ENCODE results near the gene PLEKHF1. TPM values are rescaled to one million over a fixed set of nuclear protein-coding genes. Genes with fewer than 3 reads are reported as not detected.
"Not testable (repeated sequence)": the region's sequence is repeated elsewhere in the genome, so short reads cannot be mapped to it uniquely, and the experiment has no call there.

Gene PLEKHF1
- total RNA-seq, 4 donors from 2014 or later, result 69.1 to 164 (median 135) TPM

- TF ChIP-seq POLR2A (IDR thresholded peaks at IDR 0.05), result no peak
- no peak for TF ChIP-seq CTCF (IDR thresholded peaks at IDR 0.05 in 4 of 5, conservative IDR thresholded peaks at IDR 0.05 in 1 of 5)
- ATAC-seq (no peak), DNase-seq (no peak)
- no peaks in the 10 kb centered on the region for H3K9me3 ChIP-seq
- in situ Hi-C loops (cut with MboI; ENCODE audit: low sequenced_read_pairs in 4 of 4) (loop anchor here in 2 of 4 donors (25.0 kb wide), 1 partner anchor 412 kb away; the partner anchor contains the start of gene UQCRFS1 (in 2 of the 2)), intact Hi-C loops (cut with DNase I; ENCODE audit: low total_unique reads) (no loop called here)
- no peaks in the 10 kb centered on the region for H3K27me3 ChIP-seq
- no peaks in the 10 kb centered on the region for H3K4me1 ChIP-seq
- no peak overlapping the region for H3K4me3 ChIP-seq
- H3K36me3 ChIP-seq, result no peaks in the 10 kb centered on the region
- H3K27ac ChIP-seq, result no peak overlapping the region
Observed at GRCh38 chr19:29623726-29624488, 41.4 kb upstream of the PLEKHF1 start.

- Histone ChIP-seq H3K4me3 (no peak overlapping the region), H3K27ac (no peak overlapping the region), H3K4me1 (no peaks in the 10 kb centered on the region), H3K9me3 (no peaks in the 10 kb centered on the region), H3K36me3 (no peaks in the 10 kb centered on the region), H3K27me3 (no peaks in the 10 kb centered on the region)
- in situ Hi-C loops (cut with MboI; ENCODE audit: low sequenced_read_pairs in 4 of 4) (loop anchor here in 2 of 4 donors (25.0 kb wide), 1 partner anchor 412 kb away; the partner anchor contains the start of gene UQCRFS1 (in 2 of the 2)), intact Hi-C loops (cut with DNase I; ENCODE audit: low total_unique reads) (no loop called here)
- DNase-seq, result no peak
- no peak for ATAC-seq
- no peak for TF ChIP-seq POLR2A (IDR thresholded peaks at IDR 0.05)
Observed at GRCh38 chr19:29624489-29625185, 40.6 kb upstream of the PLEKHF1 start.

GRCh38 chr19:29625186-29625651, 40.0 kb upstream of the PLEKHF1 start:
- H3K36me3 ChIP-seq, result no peaks in the 10 kb centered on the region
- no peak for ATAC-seq
- no peaks in the 10 kb centered on the region for H3K27me3 ChIP-seq
- DNase-seq, result no peak
- no peak overlapping the region for H3K4me3 ChIP-seq
- TF ChIP-seq CTCF (IDR thresholded peaks at IDR 0.05 in 4 of 5, conservative IDR thresholded peaks at IDR 0.05 in 1 of 5) (no peak), POLR2A (IDR thresholded peaks at IDR 0.05) (no peak)
- H3K9me3 ChIP-seq, result no peaks in the 10 kb centered on the region
- no peaks in the 10 kb centered on the region for H3K4me1 ChIP-seq
- no peak overlapping the region for H3K27ac ChIP-seq
- intact Hi-C loops (cut with DNase I; ENCODE audit: low total_unique reads), result no loop called here
- in situ Hi-C loops (cut with MboI; ENCODE audit: low sequenced_read_pairs in 4 of 4), result no loop called here

- ATAC-seq (no peak), DNase-seq (no peak)
- H3K27me3 ChIP-seq, result no peaks in the 10 kb centered on the region
- intact Hi-C loops (cut with DNase I; ENCODE audit: low total_unique reads), result no loop called here
- no peaks in the 10 kb centered on the region for H3K9me3 ChIP-seq
- no peaks in the 10 kb centered on the region for H3K36me3 ChIP-seq
- H3K4me3 ChIP-seq, result no peak overlapping the region
- H3K4me1 ChIP-seq, result no peaks in the 10 kb centered on the region
- TF ChIP-seq CTCF (IDR thresholded peaks at IDR 0.05 in 4 of 5, conservative IDR thresholded peaks at IDR 0.05 in 1 of 5) (no peak), POLR2A (IDR thresholded peaks at IDR 0.05) (no peak)
- in situ Hi-C loops (cut with MboI; ENCODE audit: low sequenced_read_pairs in 4 of 4), result no loop called here
- no peak overlapping the region for H3K27ac ChIP-seq
Observed at GRCh38 chr19:29626386-29626785, 38.9 kb upstream of the PLEKHF1 start.

GRCh38 chr19:29626832-29627231, 38.4 kb upstream of the PLEKHF1 start:
- H3K27me3 ChIP-seq; H3K36me3 ChIP-seq; H3K27ac ChIP-seq; H3K4me3 ChIP-seq; ATAC-seq; H3K4me1 ChIP-seq; intact Hi-C loops (cut with DNase I; ENCODE audit: low total_unique reads); H3K9me3 ChIP-seq; in situ Hi-C loops (cut with MboI; ENCODE audit: low sequenced_read_pairs in 4 of 4); DNase-seq: not testable (repeated sequence)

Data from gastrocnemius medialis (tissue), 4 donors.